ENCODE results near the gene CDYL. TPM values are rescaled to one million over a fixed set of nuclear protein-coding genes. Genes with fewer than 3 reads are reported as not detected.

CDYL gene
- total and polyA plus RNA-seq, 5 donors from 2014 or later = 3.1 to 27.0 (median 4.1) TPM

DNA sequence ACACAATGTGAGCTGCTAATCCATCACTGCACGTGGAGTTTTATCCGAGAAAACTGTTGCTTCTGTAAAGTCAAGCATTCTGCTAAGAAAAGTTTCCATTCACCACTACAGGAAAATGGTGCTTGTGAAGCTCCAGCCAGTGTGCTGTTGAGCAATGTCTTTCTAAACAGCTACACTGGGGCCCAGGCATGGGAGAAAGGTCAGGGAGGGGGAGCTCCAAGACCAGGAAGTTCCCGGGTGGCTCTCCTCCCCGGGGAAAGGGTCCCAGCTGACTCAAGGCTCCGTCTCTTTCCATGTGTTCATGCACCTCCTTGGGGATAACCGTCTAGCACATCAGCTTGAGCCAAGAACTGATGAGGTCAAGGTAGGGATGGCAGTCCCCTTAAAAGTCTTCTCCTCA is 207.1 kb downstream of the CDYL start:
- no peaks in the 10 kb centered on the region for H3K27me3 Mint-ChIP-seq
- no peaks in the 10 kb centered on the region for H3K27me3 ChIP-seq (ENCODE audit: control insufficient read depth, insufficient read depth, low read length)
- H3K9me3 ChIP-seq (ENCODE audit: control insufficient read depth in 2 of 2, low read length in 2 of 2) = peaks cover 10 to 12% of the 10 kb centered on the region in 2 experiments
- H3K27ac Mint-ChIP-seq = no peak overlapping the region
- no peak overlapping the region for H3K4me3 Mint-ChIP-seq
- H3K4me1 Mint-ChIP-seq = no peaks in the 10 kb centered on the region
- H3K9me3 Mint-ChIP-seq = peaks cover 0 to 17% (median 4%) of the 10 kb centered on the region in 7 donors
- no peaks in the 10 kb centered on the region for H3K36me3 ChIP-seq (ENCODE audit: control insufficient read depth, insufficient read depth, low read length)
- no peak overlapping the region for H3K4me3 ChIP-seq (ENCODE audit: low read depth, low read length)
- ATAC-seq (ENCODE audit: low read depth in 2 of 2) (no peak), DNase-seq (no peak)
- H3K27ac ChIP-seq (ENCODE audit: insufficient read depth, low read length, poor library complexity, severe bottlenecking) = no peak overlapping the region
- H3K4me1 ChIP-seq (ENCODE audit: control insufficient read depth, insufficient read depth, low read length, poor library complexity, severe bottlenecking) = no peaks in the 10 kb centered on the region
- H3K36me3 Mint-ChIP-seq = peaks cover 7% of the 10 kb centered on the region

DNA sequence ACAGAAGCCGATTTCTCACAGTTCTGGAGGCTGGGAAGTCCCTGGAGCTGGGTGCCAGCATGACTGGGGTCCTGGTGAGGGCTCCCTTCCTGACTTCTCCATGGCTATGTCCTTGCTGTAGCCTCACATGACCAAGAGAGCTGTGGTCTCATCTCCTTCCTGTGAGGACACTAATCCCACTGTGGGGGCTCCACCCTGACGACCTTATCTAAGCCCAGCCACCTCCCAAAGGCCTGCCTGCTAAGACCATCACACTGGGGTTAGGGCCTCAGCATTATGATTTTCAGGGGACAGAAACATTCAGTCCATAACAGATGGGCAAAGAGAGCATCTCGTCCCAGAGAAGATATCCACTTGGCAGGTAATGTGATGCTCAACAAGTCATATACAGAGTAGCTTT is 210.8 kb downstream of the CDYL start:
- DNase-seq (no peak), ATAC-seq (ENCODE audit: low read depth in 2 of 2) (no peak)
- Histone ChIP-seq H3K9me3 (ENCODE audit: control insufficient read depth in 2 of 2, low read length in 2 of 2) (no peaks in the 10 kb centered on the region), H3K27me3 (ENCODE audit: control insufficient read depth, insufficient read depth, low read length) (no peaks in the 10 kb centered on the region), H3K36me3 (ENCODE audit: control insufficient read depth, insufficient read depth, low read length) (no peaks in the 10 kb centered on the region), H3K4me3 (ENCODE audit: low read depth, low read length) (no peak overlapping the region), H3K27ac (ENCODE audit: insufficient read depth, low read length, poor library complexity, severe bottlenecking) (no peak overlapping the region), H3K4me1 (ENCODE audit: control insufficient read depth, insufficient read depth, low read length, poor library complexity, severe bottlenecking) (no peaks in the 10 kb centered on the region)
- Mint-ChIP-seq H3K9me3 (peaks cover 0 to 5% (median 0%) of the 10 kb centered on the region in 7 donors), H3K4me1 (no peaks in the 10 kb centered on the region), H3K27me3 (no peaks in the 10 kb centered on the region), H3K36me3 (peaks cover 23% of the 10 kb centered on the region), H3K4me3 (no peak overlapping the region), H3K27ac (no peak overlapping the region)

DNA sequence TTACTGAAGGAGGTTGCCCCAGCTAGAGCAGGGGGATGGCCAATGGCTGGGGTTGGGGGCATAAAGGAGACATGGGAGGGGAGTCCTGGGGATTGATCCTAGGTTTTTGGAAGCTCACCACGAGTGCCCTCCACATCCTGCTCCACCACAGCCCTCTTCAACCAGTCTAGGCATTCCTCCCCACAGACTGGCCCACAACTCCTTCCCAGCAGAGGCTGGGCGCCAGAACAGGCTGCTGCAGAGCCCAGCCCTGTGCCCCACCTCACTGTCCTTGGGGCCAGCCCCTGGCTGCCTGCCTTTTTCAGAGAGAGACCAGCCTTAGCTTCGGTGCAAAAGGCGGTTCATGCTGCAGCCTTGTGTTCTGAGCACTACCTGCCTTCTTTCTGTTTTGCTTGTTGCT is 211.2 kb downstream of the CDYL start:
- H3K27me3 ChIP-seq (ENCODE audit: control insufficient read depth, insufficient read depth, low read length) = no peaks in the 10 kb centered on the region
- no peaks in the 10 kb centered on the region for H3K36me3 ChIP-seq (ENCODE audit: control insufficient read depth, insufficient read depth, low read length)
- no peaks in the 10 kb centered on the region for H3K27me3 Mint-ChIP-seq
- no peak for DNase-seq
- no peaks in the 10 kb centered on the region for H3K4me1 ChIP-seq (ENCODE audit: control insufficient read depth, insufficient read depth, low read length, poor library complexity, severe bottlenecking)
- H3K36me3 Mint-ChIP-seq = peaks cover 24% of the 10 kb centered on the region
- H3K4me3 Mint-ChIP-seq = no peak overlapping the region
- no peak for ATAC-seq (ENCODE audit: low read depth in 2 of 2)
- H3K9me3 ChIP-seq (ENCODE audit: control insufficient read depth in 2 of 2, low read length in 2 of 2) = no peaks in the 10 kb centered on the region
- H3K27ac Mint-ChIP-seq = no peak overlapping the region
- H3K4me1 Mint-ChIP-seq = no peaks in the 10 kb centered on the region
- H3K9me3 Mint-ChIP-seq = peaks cover 0 to 5% (median 0%) of the 10 kb centered on the region in 7 donors
- H3K4me3 ChIP-seq (ENCODE audit: low read depth, low read length) = no peak overlapping the region
- H3K27ac ChIP-seq (ENCODE audit: insufficient read depth, low read length, poor library complexity, severe bottlenecking) = no peak overlapping the region

DNA sequence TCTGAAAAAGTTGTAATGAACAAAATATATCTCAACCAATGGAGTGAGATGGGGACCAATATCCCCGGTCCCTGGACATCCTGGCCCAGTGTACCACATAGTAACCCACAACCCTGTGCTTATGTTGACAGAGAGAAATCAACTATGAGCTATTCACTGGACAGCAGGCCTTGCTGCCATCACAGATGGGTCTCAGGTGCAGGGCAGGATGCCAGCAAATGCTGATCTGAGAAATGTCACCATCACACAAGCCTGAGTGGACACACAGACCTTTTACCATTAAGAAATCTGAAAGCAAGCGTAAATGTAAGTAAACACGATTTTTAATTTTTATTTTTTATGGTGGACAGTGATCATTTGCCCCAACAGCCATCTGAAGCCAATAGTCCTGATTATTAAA is 218.5 kb downstream of the CDYL start:
- Mint-ChIP-seq H3K4me1 (peaks cover 0 to 2% (median 0%) of the 10 kb centered on the region in 4 donors), H3K4me3 (no peak overlapping the region), H3K27me3 (no peaks in the 10 kb centered on the region), H3K36me3 (peaks cover 75% of the 10 kb centered on the region), H3K9me3 (peaks cover 0 to 5% (median 0%) of the 10 kb centered on the region in 7 donors), H3K27ac (no peak overlapping the region)
- Histone ChIP-seq H3K36me3 (ENCODE audit: control insufficient read depth, insufficient read depth, low read length) (peaks cover 14% of the 10 kb centered on the region), H3K4me3 (ENCODE audit: low read depth, low read length) (no peak overlapping the region), H3K4me1 (ENCODE audit: control insufficient read depth, insufficient read depth, low read length, poor library complexity, severe bottlenecking) (no peaks in the 10 kb centered on the region), H3K27ac (ENCODE audit: insufficient read depth, low read length, poor library complexity, severe bottlenecking) (no peak overlapping the region), H3K27me3 (ENCODE audit: control insufficient read depth, insufficient read depth, low read length) (no peaks in the 10 kb centered on the region), H3K9me3 (ENCODE audit: control insufficient read depth in 2 of 2, low read length in 2 of 2) (no peaks in the 10 kb centered on the region)
- no peak for DNase-seq
- no peak for ATAC-seq (ENCODE audit: low read depth in 2 of 2)

DNA sequence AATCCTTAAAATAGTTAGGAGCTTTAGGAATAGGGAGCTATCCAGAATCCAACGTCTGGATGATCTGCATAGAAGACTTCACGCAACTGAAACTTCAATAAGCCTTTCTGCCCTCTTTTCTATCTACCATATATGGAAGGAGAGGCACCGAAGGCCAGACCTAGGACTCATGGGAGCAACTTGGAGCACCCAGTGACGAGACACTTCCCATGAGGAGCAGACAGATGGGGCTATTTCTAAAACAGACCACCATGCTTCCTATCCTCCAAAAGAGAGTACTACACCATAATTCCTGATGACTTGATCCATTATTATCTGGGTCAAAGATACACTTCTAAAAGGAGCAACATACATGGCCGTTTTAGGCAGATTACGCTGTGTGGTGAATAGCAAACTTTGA is 221.7 kb downstream of the CDYL start:
- no peak overlapping the region for H3K27ac ChIP-seq (ENCODE audit: insufficient read depth, low read length, poor library complexity, severe bottlenecking)
- peaks cover 0 to 6% (median 5%) of the 10 kb centered on the region in 4 donors for H3K4me1 Mint-ChIP-seq
- no peaks in the 10 kb centered on the region for H3K4me1 ChIP-seq (ENCODE audit: control insufficient read depth, insufficient read depth, low read length, poor library complexity, severe bottlenecking)
- no peaks in the 10 kb centered on the region for H3K27me3 Mint-ChIP-seq
- H3K36me3 Mint-ChIP-seq = peaks cover 67% of the 10 kb centered on the region
- no peaks in the 10 kb centered on the region for H3K9me3 Mint-ChIP-seq
- no peaks in the 10 kb centered on the region for H3K27me3 ChIP-seq (ENCODE audit: control insufficient read depth, insufficient read depth, low read length)
- H3K4me3 Mint-ChIP-seq = no peak overlapping the region
- no peak overlapping the region for H3K4me3 ChIP-seq (ENCODE audit: low read depth, low read length)
- H3K27ac Mint-ChIP-seq = no peak overlapping the region
- DNase-seq = no peak
- ATAC-seq (ENCODE audit: low read depth in 2 of 2) = no peak
- peaks cover 24% of the 10 kb centered on the region for H3K36me3 ChIP-seq (ENCODE audit: control insufficient read depth, insufficient read depth, low read length)
- H3K9me3 ChIP-seq (ENCODE audit: control insufficient read depth in 2 of 2, low read length in 2 of 2) = no peaks in the 10 kb centered on the region

DNA sequence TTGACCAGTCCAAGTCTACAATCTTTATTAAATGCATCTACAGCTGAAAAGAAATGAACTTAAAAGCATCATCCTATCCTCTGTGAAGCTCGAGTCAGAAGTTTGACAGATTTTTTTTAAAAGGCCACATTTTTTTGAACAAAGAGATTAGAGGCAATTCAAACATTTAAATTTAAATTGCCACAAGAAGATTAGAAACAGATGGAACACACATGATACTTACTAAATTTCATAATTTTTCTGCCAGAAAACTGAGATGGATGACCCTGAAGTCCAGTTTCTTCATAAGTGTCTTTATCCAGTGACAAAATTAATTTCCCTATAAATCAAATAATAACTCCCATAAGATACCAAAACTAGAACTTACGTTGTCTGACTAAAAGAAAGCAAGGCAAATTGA is 223.4 kb downstream of the CDYL start:
- Histone ChIP-seq H3K27ac (ENCODE audit: insufficient read depth, low read length, poor library complexity, severe bottlenecking) (no peak overlapping the region), H3K27me3 (ENCODE audit: control insufficient read depth, insufficient read depth, low read length) (no peaks in the 10 kb centered on the region), H3K36me3 (ENCODE audit: control insufficient read depth, insufficient read depth, low read length) (peaks cover 24% of the 10 kb centered on the region), H3K9me3 (ENCODE audit: control insufficient read depth in 2 of 2, low read length in 2 of 2) (no peaks in the 10 kb centered on the region), H3K4me1 (ENCODE audit: control insufficient read depth, insufficient read depth, low read length, poor library complexity, severe bottlenecking) (peaks cover 10% of the 10 kb centered on the region), H3K4me3 (ENCODE audit: low read depth, low read length) (no peak overlapping the region)
- peaks cover 6 to 15% (median 10%) of the 10 kb centered on the region in 4 donors for H3K4me1 Mint-ChIP-seq
- H3K4me3 Mint-ChIP-seq = no peak overlapping the region
- no peaks in the 10 kb centered on the region for H3K9me3 Mint-ChIP-seq
- no peaks in the 10 kb centered on the region for H3K27me3 Mint-ChIP-seq
- DNase-seq (no peak), ATAC-seq (ENCODE audit: low read depth in 2 of 2) (no peak)
- no peak overlapping the region for H3K27ac Mint-ChIP-seq
- peaks cover 58% of the 10 kb centered on the region for H3K36me3 Mint-ChIP-seq

DNA sequence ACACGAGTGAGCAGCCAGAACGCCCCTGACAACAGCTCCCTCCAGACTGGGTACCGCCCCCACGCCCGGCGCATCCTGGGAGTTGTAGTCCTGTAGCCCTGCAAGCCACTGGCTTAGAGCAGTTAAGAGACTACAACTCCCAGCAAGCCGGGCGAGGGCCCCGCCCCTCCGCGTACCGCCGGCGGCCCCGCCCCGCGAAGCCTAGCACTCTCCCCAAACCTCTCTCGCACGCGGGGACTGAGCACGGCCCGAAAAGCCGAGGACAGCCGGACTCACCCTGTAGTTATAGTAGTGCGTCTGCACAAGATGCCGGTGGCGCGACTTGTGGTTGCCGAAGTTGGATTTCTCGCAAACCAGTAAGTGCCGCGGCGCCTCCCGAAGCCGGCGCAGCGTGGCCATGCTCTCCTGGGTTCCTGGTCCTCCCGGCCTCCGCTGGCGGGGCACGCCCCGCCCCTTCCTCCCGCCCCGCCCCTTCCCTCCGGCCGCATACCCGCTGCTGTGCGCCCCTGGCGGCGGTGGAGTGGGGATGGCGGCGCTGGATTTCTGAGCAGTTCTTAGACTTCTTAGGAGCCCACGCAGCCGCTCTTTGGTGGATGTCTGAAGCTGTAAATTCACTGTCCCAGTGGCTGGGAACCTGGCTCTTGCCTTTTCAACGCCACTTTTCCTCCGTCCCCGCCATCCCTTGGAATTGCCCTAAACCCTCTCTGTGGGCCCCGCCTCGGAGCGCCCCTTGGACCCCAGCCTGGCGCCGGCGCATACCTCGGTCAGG is 227.6 kb downstream of the CDYL start, which contains the start of gene RPP40:
Gene RPP40, minus strand, starts transcription at position 434 of the 769 bp plus-strand sequence. Its CDS starts 35 bp downstream, at position 399.
- Histone ChIP-seq H3K4me3 (ENCODE audit: low read depth, low read length) (peak within 1 kb of the TSS; percentile 79), H3K9me3 (ENCODE audit: control insufficient read depth in 2 of 2, low read length in 2 of 2) (no peaks in the 10 kb centered on the region), H3K27ac (ENCODE audit: insufficient read depth, low read length, poor library complexity, severe bottlenecking) (peak within 1 kb of the TSS; percentile 80), H3K27me3 (ENCODE audit: control insufficient read depth, insufficient read depth, low read length) (no peaks in the 10 kb centered on the region), H3K4me1 (ENCODE audit: control insufficient read depth, insufficient read depth, low read length, poor library complexity, severe bottlenecking) (peaks cover 12% of the 10 kb centered on the region), H3K36me3 (ENCODE audit: control insufficient read depth, insufficient read depth, low read length) (peaks cover 10% of the 10 kb centered on the region)
- H3K4me3 Mint-ChIP-seq = peak within 1 kb of the TSS; percentile 94 to 98 (median 94)
- H3K27ac Mint-ChIP-seq = peak within 1 kb of the TSS; percentile 94 to 97 (median 97)
- H3K4me1 Mint-ChIP-seq = peaks cover 6 to 17% (median 12%) of the 10 kb centered on the region in 4 donors
- peaks cover 22% of the 10 kb centered on the region for H3K36me3 Mint-ChIP-seq
- peak; percentile 96 to 97 for ATAC-seq (ENCODE audit: low read depth in 2 of 2)
- peak; percentile 98 to 99 (median 99) for DNase-seq
- no peaks in the 10 kb centered on the region for H3K9me3 Mint-ChIP-seq
- no peaks in the 10 kb centered on the region for H3K27me3 Mint-ChIP-seq

All from CD4-positive, CD25-positive, alpha-beta regulatory T cell (primary cell).